Epithelial cell of esophagus (primary cell): ENCODE data around the gene SERINC3.

ENCODE experiments used
- DNase-seq: peaks from one replicate; pipeline ENCODE4 v3.0.0; 2010; ENCODE audit warnings: low read depth
- H3K4me3 ChIP-seq: 2 replicates; pipeline ENCODE4 v1.5.1; 2011; ENCODE audit warnings: mild to moderate bottlenecking, low read length, control low read depth
- TF ChIP-seq, protein P1 (sequence below): IDR thresholded peaks from 2 replicates; pipeline ENCODE4 v1.5.1; 2011; ENCODE audit warnings: low read depth, mild to moderate bottlenecking, low read length, control low read depth, inconsistent platforms; ENCODE audit not compliant: insufficient read depth; ENCODE audit errors: missing control alignments

Gene SERINC3

DNA sequence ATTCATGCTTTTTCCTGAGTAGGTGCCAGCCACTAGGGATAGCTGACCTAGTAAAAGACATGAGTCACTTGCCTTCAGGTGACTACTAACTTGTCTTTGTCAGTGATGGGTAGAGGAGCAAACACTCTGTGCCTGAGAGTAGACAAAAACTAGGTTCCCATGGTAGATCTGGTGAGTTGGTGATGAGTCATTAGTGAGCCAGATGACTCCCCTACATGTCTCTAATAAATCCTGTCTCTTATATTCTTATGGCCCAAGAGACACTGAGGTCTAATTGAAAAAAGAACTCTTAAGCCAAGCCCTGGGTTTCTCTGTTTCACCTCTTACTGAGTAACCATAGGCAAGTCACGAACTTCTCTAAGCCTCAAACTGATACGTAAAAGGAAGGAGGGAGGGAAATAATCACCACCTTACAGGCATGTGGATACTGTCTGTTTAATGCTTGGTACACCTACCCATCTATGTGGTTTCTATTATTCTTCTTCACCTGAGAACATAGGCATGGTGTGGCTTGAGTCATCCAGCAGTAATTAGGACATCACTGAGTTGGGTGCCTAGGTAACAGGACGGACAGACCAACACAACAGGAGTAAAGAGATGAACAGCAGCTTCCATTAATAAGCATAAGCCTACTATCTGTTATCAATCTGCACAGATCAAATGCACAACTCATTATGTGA is 25.9 kb downstream of the SERINC3 start:
- TF ChIP-seq, protein P1, sequence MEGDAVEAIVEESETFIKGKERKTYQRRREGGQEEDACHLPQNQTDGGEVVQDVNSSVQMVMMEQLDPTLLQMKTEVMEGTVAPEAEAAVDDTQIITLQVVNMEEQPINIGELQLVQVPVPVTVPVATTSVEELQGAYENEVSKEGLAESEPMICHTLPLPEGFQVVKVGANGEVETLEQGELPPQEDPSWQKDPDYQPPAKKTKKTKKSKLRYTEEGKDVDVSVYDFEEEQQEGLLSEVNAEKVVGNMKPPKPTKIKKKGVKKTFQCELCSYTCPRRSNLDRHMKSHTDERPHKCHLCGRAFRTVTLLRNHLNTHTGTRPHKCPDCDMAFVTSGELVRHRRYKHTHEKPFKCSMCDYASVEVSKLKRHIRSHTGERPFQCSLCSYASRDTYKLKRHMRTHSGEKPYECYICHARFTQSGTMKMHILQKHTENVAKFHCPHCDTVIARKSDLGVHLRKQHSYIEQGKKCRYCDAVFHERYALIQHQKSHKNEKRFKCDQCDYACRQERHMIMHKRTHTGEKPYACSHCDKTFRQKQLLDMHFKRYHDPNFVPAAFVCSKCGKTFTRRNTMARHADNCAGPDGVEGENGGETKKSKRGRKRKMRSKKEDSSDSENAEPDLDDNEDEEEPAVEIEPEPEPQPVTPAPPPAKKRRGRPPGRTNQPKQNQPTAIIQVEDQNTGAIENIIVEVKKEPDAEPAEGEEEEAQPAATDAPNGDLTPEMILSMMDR, result no peak
- peak; percentile 99 for DNase-seq
- H3K4me3 ChIP-seq, result no peak overlapping the region

DNA sequence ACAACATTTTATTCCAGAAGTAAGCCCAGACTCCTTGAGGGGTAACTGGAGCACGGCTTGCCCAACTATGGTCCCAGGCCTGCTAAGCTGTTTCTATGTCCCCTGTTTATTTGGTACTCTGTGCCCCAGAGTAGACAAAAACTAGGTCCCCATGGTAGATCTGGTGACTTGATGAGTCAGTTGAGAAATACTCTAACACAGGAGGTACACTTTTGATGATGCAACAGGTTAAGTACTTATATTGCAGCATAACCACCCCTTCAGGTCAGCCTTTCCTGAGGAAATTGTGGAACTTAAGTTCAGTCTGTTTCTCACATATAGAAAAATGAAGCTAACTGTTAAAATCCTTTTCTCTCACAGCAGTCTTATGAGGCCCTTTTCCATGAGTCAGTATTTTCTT is 26.6 kb downstream of the SERINC3 start:
- peak; percentile 94 for DNase-seq
- TF ChIP-seq, protein P1, result no peak

GRCh38 chr20:44494681-44495080 is 27.2 kb downstream of the SERINC3 start:
- no peak overlapping the region for H3K4me3 ChIP-seq
- no peak for DNase-seq
- TF ChIP-seq, protein P1, result no peak

More for the DNA sequence above, 26.6 kb downstream of the SERINC3 start:
- no peak overlapping the region for H3K4me3 ChIP-seq

DNA sequence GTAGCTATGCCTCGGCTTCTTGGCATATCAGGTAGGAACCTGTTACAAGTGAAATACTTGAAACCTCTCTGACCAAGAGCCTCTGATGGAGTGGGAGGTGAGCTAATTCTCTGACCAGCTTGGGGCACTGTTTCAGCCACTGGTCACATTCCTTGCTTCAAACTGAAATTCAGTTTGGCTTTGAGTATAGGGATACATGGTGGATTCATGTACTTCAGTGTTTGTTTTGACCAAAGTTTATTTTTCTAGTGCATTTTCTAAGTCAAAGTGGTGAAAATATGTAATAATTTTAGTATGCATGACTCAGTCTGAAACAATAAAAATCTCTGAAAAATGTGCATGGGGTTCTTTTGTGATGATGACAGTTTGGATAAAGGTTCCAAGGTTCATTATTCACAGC is 27.6 kb downstream of the SERINC3 start:
- H3K4me3 ChIP-seq, result no peak overlapping the region
- DNase-seq, result no peak
- TF ChIP-seq, protein P1, result no peak

DNA sequence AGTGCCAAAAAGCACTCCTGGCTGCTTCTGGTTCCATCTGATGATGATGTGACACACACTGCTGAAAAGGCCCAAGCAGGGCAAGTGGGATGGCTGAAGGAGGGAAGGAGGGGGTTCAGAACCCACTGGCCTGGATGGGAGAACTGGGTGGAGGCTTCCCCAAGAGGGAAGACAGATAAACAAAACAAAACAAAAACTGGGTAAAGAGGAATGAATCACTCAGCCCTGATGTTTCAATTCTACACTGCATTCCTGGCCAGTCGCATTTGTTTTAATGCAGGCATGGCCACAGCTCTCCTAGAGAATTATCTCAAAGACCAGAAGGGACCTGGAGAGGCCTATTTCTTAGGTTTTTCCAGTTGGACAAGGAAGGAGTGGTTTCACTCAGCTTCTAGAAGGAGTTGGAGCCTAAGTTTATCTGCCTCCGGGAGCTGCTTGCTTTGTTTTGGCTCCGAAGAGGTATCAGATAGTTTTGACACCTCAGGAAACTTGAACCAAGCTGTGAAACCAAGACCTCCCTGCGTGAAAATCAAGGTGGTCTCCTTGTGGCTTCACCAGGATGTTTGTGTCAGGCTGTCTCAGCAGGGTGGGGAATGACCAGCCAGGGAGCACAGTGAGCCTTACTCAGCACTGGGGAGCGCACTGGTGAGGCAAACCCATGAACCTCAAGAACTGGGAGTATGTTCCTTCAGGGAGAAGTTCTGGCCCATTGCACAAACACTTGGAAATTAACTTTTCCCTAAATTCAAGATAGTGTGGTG is 30.1 kb downstream of the SERINC3 start:
- TF ChIP-seq, protein P1, result no peak
- no peak overlapping the region for H3K4me3 ChIP-seq
- peak; percentile 41 for DNase-seq

DNA sequence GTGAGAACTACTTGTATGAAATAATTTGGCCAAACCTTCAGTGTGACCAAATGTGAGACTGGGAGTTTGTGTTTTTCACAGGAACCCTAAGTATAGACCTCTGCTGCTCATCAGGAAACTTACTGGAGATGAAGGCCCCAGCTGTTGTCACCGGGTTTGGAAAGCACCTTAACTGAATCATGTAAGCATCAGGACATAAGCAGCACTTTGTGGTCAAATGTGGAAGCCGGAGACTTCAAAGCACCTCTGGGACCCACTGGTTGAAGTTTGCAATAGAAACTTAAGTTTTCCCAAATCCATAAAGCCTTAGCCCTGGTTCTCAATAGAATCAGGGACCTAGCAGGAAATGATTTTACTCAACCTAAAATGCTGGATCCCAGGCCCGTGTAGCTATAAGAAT is 31.9 kb downstream of the SERINC3 start:
- no peak for DNase-seq
- TF ChIP-seq, protein P1, result no peak
- no peak overlapping the region for H3K4me3 ChIP-seq
